CD14-positive monocyte (primary cell): ENCODE results near the gene ABRAXAS1. TPM values are rescaled to one million over a fixed set of nuclear protein-coding genes. Genes with fewer than 3 reads are reported as not detected.
"Not testable (repeated sequence)": the region's sequence is repeated elsewhere in the genome, so short reads cannot be mapped to it uniquely, and the experiment has no call there.

Source experiments
- DNase-seq, 3 donors: peaks; one replicate each; pipeline ENCODE4 v3.0.0-alpha.2; 2011 to 2022
- H2AFZ ChIP-seq: 2 replicates; pipeline ENCODE4 v1.6.0; 2012; ENCODE audit warnings: mild to moderate bottlenecking, low read depth, low read length, inconsistent platforms; ENCODE audit not compliant: insufficient read depth, poor library complexity, severe bottlenecking
- H3K27ac ChIP-seq, 2 donors: 1 replicate in 1 of 2; 2 replicates in 1 of 2; pipeline ENCODE4 v1.5.1; 2012 to 2013; ENCODE audit warnings: low read length in 2 of 2, control low read depth in 1 of 2, inconsistent platforms in 1 of 2, low read depth in 1 of 2, mild to moderate bottlenecking in 1 of 2
- H3K27me3 ChIP-seq, 2 donors: one replicate each; pipeline versions ENCODE4 v1.6.0 to v1.6.1; 2011 to 2013; ENCODE audit warnings: low read length in 2 of 2; ENCODE audit not compliant: control insufficient read depth in 2 of 2, insufficient read depth in 2 of 2
- H3K36me3 ChIP-seq, 2 donors: replicated peaks in 1 of 2; 1 replicate in 1 of 2; 2 replicates in 1 of 2; pipeline versions ENCODE4 v1.5.1 to v1.6.1; 2012 to 2013; ENCODE audit warnings: low read length in 2 of 2, control low read depth in 1 of 2, inconsistent platforms in 1 of 2, mild to moderate bottlenecking in 1 of 2; ENCODE audit not compliant: insufficient read depth in 2 of 2, control insufficient read depth in 1 of 2
- H3K4me1 ChIP-seq, 2 donors: 1 replicate in 1 of 2; 2 replicates in 1 of 2; pipeline versions ENCODE4 v1.5.1 to v1.6.1; 2012 to 2013; ENCODE audit warnings: low read length in 2 of 2, control low read depth in 1 of 2, inconsistent platforms in 1 of 2, mild to moderate bottlenecking in 1 of 2, moderate library complexity in 1 of 2; ENCODE audit not compliant: insufficient read depth in 2 of 2, control insufficient read depth in 1 of 2
- H3K4me2 ChIP-seq: replicated peaks from 2 replicates; pipeline ENCODE3; 2012; ENCODE audit warnings: low read length, moderate library complexity, mild to moderate bottlenecking; ENCODE audit not compliant: poor library complexity, severe bottlenecking; ENCODE audit errors: extremely low read depth
- H3K4me3 ChIP-seq, 3 experiments: fragments of 200-600 bp in 1 of 3; sonication (generic) in 1 of 3; replicated peaks in 1 of 3; 1 replicate in 2 of 3; 2 replicates in 1 of 3; pipeline ENCODE4 v1.5.1; 2011 to 2013; ENCODE audit warnings: low read length in 3 of 3, mild to moderate bottlenecking in 3 of 3, control low read depth in 2 of 3, low read depth in 2 of 3, inconsistent platforms in 1 of 3, moderate library complexity in 1 of 3
- H3K79me2 ChIP-seq: 2 replicates; pipeline ENCODE4 v1.6.0; 2012; ENCODE audit warnings: mild to moderate bottlenecking, control low read depth, inconsistent platforms, low read length, moderate library complexity; ENCODE audit not compliant: insufficient read depth
- H3K9ac ChIP-seq: 2 replicates; pipeline ENCODE4 v1.6.0; 2017; ENCODE audit warnings: low read length, mild to moderate bottlenecking; ENCODE audit not compliant: insufficient read depth, poor library complexity, severe bottlenecking
- H3K9me3 ChIP-seq, 2 donors: replicated peaks in 1 of 2; 1 replicate in 1 of 2; 2 replicates in 1 of 2; pipeline versions ENCODE4 v1.5.1 to v1.6.1; 2012 to 2013; ENCODE audit warnings: low read length in 2 of 2, control low read depth in 1 of 2; ENCODE audit not compliant: control insufficient read depth in 1 of 2, insufficient read depth in 1 of 2
- H4K20me1 ChIP-seq: 2 replicates; pipeline ENCODE4 v1.6.0; 2012; ENCODE audit warnings: mild to moderate bottlenecking, low read length, control low read depth, moderate library complexity; ENCODE audit not compliant: insufficient read depth
- H3K27ac Mint-ChIP-seq, 7 donors: one replicate each; pipeline ENCODE4 v1.8.0; 2020; ENCODE audit warnings: mild to moderate bottlenecking in 7 of 7, mixed read lengths in 7 of 7, moderate library complexity in 6 of 7, inconsistent platforms in 2 of 7
- H3K27me3 Mint-ChIP-seq, 3 donors: one replicate each; pipeline ENCODE4 v1.8.0; 2021 to 2022; ENCODE audit warnings: low read depth in 3 of 3, mild to moderate bottlenecking in 3 of 3, mixed read lengths in 3 of 3, moderate library complexity in 3 of 3, inconsistent platforms in 1 of 3
- H3K36me3 Mint-ChIP-seq, 2 donors: one replicate each; pipeline ENCODE4 v1.8.0; 2020; ENCODE audit warnings: mixed read lengths in 2 of 2, inconsistent platforms in 1 of 2, mild to moderate bottlenecking in 1 of 2
- H3K4me1 Mint-ChIP-seq: one replicate; pipeline ENCODE4 v1.8.0; 2020; ENCODE audit warnings: mild to moderate bottlenecking, mixed read lengths
- H3K4me3 Mint-ChIP-seq, 2 donors: one replicate each; pipeline ENCODE4 v1.8.0; 2020; ENCODE audit warnings: mild to moderate bottlenecking in 2 of 2, mixed read lengths in 2 of 2, moderate library complexity in 1 of 2
- H3K9me3 Mint-ChIP-seq, 7 donors: one replicate each; pipeline ENCODE4 v1.8.0; 2020 to 2022; ENCODE audit warnings: mixed read lengths in 7 of 7, mild to moderate bottlenecking in 6 of 7, moderate library complexity in 6 of 7, inconsistent platforms in 2 of 7
- WGBS: methylation state at CpG from one replicate; pipeline ENCODE4 v1.1.5; 2013; ENCODE audit warnings: missing lambda C conversion rate; ENCODE audit not compliant: insufficient coverage; 5-methylcytosine and 5-hydroxymethylcytosine counted together
- intact Hi-C, 2 donors: fragments of 100-400 bp; cut with micrococcal nuclease; formaldehyde crosslinking; loops; one replicate each; pipeline versions ENCODE4 v1.15.0 to v1.15.1; 2023
- polyA plus RNA-seq, 3 donors: library from polyadenylated mRNA; depleted of rRNA in 1 of 3; unstranded in 2 of 3; stranded (reverse) in 1 of 3; fragments of 300-500 nt in 2 of 3; fragments of >200 nt in 1 of 3; fragmentation: Illumina TruSeq in 2 of 3; gene quantifications; 1 replicate in 2 of 3; 2 replicates in 1 of 3; pipeline ENCODE4 v1.2.3, GENCODE V29; 2012 to 2021
- TF ChIP-seq, protein P1 (sequence below): fragments of 200-600 bp; IDR thresholded peaks from one replicate; pipeline ENCODE4 v1.8.0; 2022; ENCODE audit warnings: antibody characterized with exemption, mild to moderate bottlenecking

Gene ABRAXAS1
- polyA plus RNA-seq, 3 donors: 6.0 to 10.8 (median 6.8) TPM

DNA sequence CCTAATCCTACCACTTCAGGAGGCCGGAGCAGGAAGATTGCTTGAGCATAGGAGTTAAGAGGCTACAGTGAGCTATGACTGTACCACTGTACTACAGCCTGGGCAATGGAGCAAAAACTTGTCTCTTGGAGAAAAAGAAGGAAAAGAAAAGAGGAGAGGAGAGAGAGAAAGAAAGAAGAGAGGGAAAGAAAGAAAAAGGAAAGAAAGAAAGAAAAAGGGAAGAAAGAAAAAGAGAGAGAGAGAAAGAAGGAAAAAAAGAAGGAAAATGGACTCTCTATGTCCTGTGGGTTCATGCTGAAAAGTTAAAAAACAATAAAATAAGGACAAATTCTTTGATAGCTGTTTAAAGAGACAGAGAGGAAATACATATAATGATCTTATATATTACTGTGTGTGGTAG is 13.3 kb upstream of the ABRAXAS1 start:
- Histone ChIP-seq H3K4me3 (no peak overlapping the region), H3K27me3 (no peaks in the 10 kb centered on the region), H3K4me1 (no peaks in the 10 kb centered on the region), H2AFZ (no peak overlapping the region), H3K79me2 (no peaks in the 10 kb centered on the region), H3K27ac (no peak overlapping the region), H3K36me3 (no peaks in the 10 kb centered on the region), H3K9ac (no peak overlapping the region), H4K20me1 (no peaks in the 10 kb centered on the region), H3K4me2 (no peak overlapping the region), H3K9me3 (no peaks in the 10 kb centered on the region)
- no peaks in the 10 kb centered on the region for H3K9me3 Mint-ChIP-seq
- peaks cover 2% of the 10 kb centered on the region for H3K4me1 Mint-ChIP-seq
- no peaks in the 10 kb centered on the region for H3K36me3 Mint-ChIP-seq
- no CpG with 5 or more reads among the region's 1 CpG for WGBS
- no peak overlapping the region for H3K27ac Mint-ChIP-seq
- no peak overlapping the region for H3K4me3 Mint-ChIP-seq
- TF ChIP-seq, protein P1, sequence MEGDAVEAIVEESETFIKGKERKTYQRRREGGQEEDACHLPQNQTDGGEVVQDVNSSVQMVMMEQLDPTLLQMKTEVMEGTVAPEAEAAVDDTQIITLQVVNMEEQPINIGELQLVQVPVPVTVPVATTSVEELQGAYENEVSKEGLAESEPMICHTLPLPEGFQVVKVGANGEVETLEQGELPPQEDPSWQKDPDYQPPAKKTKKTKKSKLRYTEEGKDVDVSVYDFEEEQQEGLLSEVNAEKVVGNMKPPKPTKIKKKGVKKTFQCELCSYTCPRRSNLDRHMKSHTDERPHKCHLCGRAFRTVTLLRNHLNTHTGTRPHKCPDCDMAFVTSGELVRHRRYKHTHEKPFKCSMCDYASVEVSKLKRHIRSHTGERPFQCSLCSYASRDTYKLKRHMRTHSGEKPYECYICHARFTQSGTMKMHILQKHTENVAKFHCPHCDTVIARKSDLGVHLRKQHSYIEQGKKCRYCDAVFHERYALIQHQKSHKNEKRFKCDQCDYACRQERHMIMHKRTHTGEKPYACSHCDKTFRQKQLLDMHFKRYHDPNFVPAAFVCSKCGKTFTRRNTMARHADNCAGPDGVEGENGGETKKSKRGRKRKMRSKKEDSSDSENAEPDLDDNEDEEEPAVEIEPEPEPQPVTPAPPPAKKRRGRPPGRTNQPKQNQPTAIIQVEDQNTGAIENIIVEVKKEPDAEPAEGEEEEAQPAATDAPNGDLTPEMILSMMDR: no peak
- DNase-seq: no peak
- H3K27me3 Mint-ChIP-seq: peaks cover 0 to 2% (median 1%) of the 10 kb centered on the region in 3 donors
- intact Hi-C loops: no loop called here

DNA sequence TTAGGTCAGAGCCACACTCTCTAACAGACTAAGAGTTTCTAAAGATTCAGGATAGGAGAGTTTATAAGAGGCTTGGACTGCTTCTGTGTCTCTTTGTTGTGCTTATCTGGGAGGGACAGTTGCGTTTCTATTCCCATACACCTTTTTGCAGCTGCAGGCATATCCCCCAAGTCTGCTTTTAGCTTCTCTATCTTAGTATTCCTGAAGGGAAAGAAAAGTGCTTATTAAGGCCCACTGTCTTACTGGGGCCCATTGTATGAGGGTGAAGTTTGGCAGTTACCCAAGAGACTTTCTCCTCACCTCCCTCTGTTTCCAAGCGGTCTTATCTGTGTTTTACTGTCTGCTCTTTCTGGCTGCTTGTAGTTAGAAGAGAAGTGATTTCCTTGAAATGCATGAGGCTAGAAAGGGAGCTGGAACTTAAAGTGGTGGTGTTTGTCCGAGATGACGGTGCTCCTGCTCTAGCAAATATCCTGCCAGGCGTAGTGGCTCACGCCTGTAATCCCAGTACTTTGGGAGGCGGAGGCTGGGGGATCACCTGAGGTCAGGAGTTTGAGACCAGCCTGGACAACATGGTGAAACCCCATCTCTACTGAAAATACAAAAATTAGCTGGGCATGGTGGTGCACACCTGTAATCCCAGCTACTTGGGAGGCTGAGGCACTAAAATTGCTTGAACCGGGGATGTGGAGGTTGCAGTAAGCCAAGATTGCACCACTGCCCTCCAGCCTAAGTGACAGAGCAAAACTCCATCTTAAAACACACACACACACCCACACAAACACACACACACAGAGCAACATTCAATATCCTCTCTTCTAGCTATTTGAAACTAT is 11.4 kb upstream of the ABRAXAS1 start:
- H3K4me1 ChIP-seq, H3K27ac ChIP-seq, H3K27ac Mint-ChIP-seq, intact Hi-C loops, H3K79me2 ChIP-seq, H3K9ac ChIP-seq, H3K36me3 ChIP-seq, DNase-seq, H3K27me3 ChIP-seq, H4K20me1 ChIP-seq, H3K36me3 Mint-ChIP-seq, H3K9me3 Mint-ChIP-seq, H3K27me3 Mint-ChIP-seq, H3K4me1 Mint-ChIP-seq, H3K4me2 ChIP-seq, H3K9me3 ChIP-seq, H3K4me3 ChIP-seq, H3K4me3 Mint-ChIP-seq, H2AFZ ChIP-seq: not testable (repeated sequence)
- WGBS: 94% methylated on average over 6 of the region's 8 CpGs
